ENCODE results near the gene TRIM15. TPM values are rescaled to one million over a fixed set of nuclear protein-coding genes. Genes with fewer than 3 reads are reported as not detected.

The TRIM15 gene
- total RNA-seq, 1 experiment from 2014 or later, result 0.08 TPM

DNA sequence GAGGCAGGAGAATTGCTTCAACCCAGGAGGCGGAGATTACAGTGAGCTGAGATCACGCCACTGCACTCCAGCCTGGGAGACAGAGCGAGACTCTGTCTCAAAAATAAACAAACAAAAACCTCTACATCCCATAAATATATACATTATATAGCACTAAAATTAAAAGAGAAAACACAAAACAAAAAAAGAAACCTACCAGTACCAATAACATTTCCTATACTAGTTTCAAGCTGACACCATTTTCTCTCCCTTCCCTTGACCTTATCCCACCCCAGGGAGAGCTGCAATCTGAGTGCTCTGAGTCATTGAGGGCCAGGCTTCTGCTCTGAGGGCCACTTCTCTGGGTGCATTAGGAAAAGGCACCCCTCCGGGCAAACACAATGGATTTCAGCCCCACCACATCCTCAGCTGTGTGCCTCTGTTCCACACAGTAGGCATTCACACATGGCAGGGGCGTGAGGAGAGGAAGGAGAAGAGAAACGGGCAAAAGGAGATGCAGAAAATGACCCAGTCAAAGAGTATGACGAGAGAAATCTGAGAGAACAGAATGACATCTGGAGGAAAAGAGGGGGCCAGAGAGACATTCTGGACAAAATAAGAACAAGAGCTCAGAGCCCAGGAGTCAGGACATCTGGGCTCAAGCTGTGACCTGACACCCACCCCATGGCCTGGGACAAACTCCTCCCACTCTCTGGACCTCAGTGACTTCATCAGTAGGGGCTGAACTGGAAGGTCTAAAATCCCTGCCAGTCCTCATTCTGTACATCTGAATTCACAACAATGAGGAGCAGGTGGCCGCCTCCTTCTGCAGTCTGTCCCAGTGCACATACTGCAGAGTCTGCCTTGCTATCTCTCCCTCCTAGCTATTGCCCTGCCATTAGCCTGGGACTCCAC lies 31.7 kb downstream of the TRIM15 start:
- Histone ChIP-seq H3K36me3 (peaks cover 36% of the 10 kb centered on the region), H3K27ac (no peak overlapping the region), H3K4me1 (no peaks in the 10 kb centered on the region), H3K27me3 (no peaks in the 10 kb centered on the region), H3K4me3 (no peak overlapping the region), H3K9me3 (replicated peaks) (no peaks in the 10 kb centered on the region)
- DNase-seq, result no peak

DNA sequence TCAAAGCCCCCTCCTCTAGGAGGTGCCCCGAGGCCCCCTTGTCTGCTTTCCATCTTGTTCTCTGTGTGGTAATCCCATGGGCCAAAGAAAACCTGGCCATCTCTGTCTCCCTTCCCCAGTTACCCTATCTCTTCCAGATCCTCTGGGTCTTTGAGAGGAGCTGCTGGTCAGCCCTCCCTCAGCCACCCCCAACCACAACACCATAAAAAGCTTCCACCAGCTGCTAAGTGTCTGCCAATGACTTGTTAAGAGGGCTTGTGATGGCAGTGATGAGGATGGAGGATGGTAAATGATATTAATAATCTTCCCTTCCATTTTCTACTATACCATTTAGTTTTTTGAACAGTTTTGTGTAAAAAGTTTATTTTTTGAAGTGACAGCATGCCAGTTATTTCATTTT lies 32.6 kb downstream of the TRIM15 start:
- peaks cover 35% of the 10 kb centered on the region for H3K36me3 ChIP-seq
- no peak for DNase-seq
- H3K27ac ChIP-seq, result no peak overlapping the region

DNA sequence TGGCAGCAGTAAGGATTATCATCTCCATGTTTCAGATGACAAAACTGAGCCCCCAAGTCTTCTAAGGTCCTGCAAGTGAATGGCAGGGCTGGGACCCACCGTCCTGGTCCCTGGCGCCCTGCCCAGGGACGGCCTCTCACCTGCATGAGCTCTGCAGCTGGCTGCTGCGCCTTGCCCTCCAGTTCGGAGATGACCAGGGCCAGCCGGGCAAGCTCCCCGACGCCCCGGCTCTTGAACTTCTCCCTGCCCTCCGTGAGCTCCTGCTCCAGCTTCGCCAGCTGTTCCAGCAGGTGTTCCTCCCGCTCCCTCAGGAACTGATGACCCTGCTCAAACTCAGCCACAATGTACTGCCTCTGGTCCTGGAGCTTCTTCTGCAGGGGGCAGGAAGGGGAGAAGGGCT lies 33.0 kb downstream of the TRIM15 start:
- peaks cover 37% of the 10 kb centered on the region for H3K36me3 ChIP-seq
- H3K4me1 ChIP-seq, result no peaks in the 10 kb centered on the region

More for the DNA sequence above, 32.6 kb downstream of the TRIM15 start:
- no peaks in the 10 kb centered on the region for H3K4me1 ChIP-seq
- no peaks in the 10 kb centered on the region for H3K9me3 ChIP-seq (replicated peaks)
- H3K27me3 ChIP-seq, result no peaks in the 10 kb centered on the region
- H3K4me3 ChIP-seq, result no peak overlapping the region

GRCh38 chr6:30198166-30199084 lies 35.1 kb downstream of the TRIM15 start:
- Histone ChIP-seq H3K4me3 (no peak overlapping the region), H3K27ac (no peak overlapping the region), H3K4me1 (no peaks in the 10 kb centered on the region), H3K9me3 (replicated peaks) (no peaks in the 10 kb centered on the region), H3K27me3 (no peaks in the 10 kb centered on the region), H3K36me3 (peaks cover 31% of the 10 kb centered on the region)
- no peak for DNase-seq

More for the DNA sequence above, 33.0 kb downstream of the TRIM15 start:
- no peaks in the 10 kb centered on the region for H3K27me3 ChIP-seq
- no peak overlapping the region for H3K27ac ChIP-seq
- DNase-seq, result no peak
- H3K9me3 ChIP-seq (replicated peaks), result no peaks in the 10 kb centered on the region
- H3K4me3 ChIP-seq, result no peak overlapping the region

- Histone ChIP-seq H3K4me3 (no peak overlapping the region), H3K9me3 (replicated peaks) (no peaks in the 10 kb centered on the region), H3K4me1 (no peaks in the 10 kb centered on the region), H3K27ac (no peak overlapping the region), H3K27me3 (no peaks in the 10 kb centered on the region), H3K36me3 (peaks cover 21% of the 10 kb centered on the region)
- no peak for DNase-seq
Measured at GRCh38 chr6:30200551-30201281, 37.4 kb downstream of the TRIM15 start.

GRCh38 chr6:30202366-30202765 lies 39.0 kb downstream of the TRIM15 start:
- no peaks in the 10 kb centered on the region for H3K27me3 ChIP-seq
- H3K9me3 ChIP-seq (replicated peaks), result no peaks in the 10 kb centered on the region
- peaks cover 19% of the 10 kb centered on the region for H3K36me3 ChIP-seq
- no peak overlapping the region for H3K27ac ChIP-seq
- H3K4me3 ChIP-seq, result no peak overlapping the region
- no peak for DNase-seq
- H3K4me1 ChIP-seq, result peaks cover 15% of the 10 kb centered on the region

GRCh38 chr6:30204116-30204515 lies 40.8 kb downstream of the TRIM15 start:
- H3K4me3 ChIP-seq, result no peak overlapping the region
- H3K9me3 ChIP-seq (replicated peaks), result no peaks in the 10 kb centered on the region
- H3K27ac ChIP-seq, result no peak overlapping the region
- no peaks in the 10 kb centered on the region for H3K27me3 ChIP-seq
- DNase-seq, result no peak
- peaks cover 11% of the 10 kb centered on the region for H3K36me3 ChIP-seq
- peaks cover 25% of the 10 kb centered on the region for H3K4me1 ChIP-seq

GRCh38 chr6:30206152-30206551 lies 42.8 kb downstream of the TRIM15 start:
- Histone ChIP-seq H3K4me1 (peaks cover 28% of the 10 kb centered on the region), H3K27me3 (no peaks in the 10 kb centered on the region)
- peak; percentile 22 to 34 for DNase-seq

DNA sequence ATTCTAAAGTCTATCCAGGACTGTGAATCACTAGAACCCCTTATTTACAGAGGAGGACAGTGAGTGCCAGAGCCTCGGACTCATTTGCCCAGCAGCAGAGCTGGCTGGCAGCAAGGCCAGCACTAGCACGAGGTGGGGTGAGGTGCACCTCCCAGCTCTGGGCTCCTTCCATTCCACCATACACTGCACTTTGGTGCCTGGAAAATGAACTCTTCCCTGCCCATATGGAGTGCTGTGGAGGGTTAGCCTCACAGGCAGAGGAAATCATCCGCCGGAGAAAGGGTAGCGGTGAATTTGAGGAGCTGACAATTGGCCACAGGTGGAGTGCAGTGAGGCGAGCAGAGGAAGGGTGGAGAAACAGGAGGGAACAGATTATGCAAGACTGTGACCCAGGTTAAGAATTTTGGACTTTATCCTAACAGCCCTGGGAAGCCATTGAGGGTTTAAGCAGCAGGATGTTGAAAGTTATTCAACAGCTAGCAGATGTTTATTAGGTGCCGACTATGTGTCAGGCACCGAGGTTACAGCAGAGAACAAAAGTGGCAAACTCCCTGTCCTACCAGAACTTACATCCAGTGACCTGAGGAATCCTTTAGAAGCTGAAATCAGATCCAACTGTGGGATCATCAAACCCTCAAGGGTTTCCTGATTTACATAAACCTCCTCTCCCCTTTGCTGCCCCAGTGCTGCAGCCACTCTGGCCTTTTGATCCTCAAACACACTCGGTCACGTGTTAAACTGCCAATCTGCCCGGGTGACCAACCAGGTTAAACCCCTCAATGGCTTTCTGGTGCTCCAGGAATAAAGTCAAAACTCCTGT lies 43.7 kb downstream of the TRIM15 start:
- H3K4me1 ChIP-seq, result peaks cover 33% of the 10 kb centered on the region
- H3K9me3 ChIP-seq (replicated peaks), result no peaks in the 10 kb centered on the region
- no peaks in the 10 kb centered on the region for H3K27me3 ChIP-seq
- peak; percentile 35 to 66 for DNase-seq
- H3K36me3 ChIP-seq, result no peaks in the 10 kb centered on the region
- H3K27ac ChIP-seq, result peak overlapping the region; percentile 1
- H3K4me3 ChIP-seq, result no peak overlapping the region

More at GRCh38 chr6:30206152-30206551, 42.8 kb downstream of the TRIM15 start:
- Histone ChIP-seq H3K27ac (no peak overlapping the region), H3K4me3 (no peak overlapping the region), H3K9me3 (replicated peaks) (no peaks in the 10 kb centered on the region), H3K36me3 (peaks cover 1% of the 10 kb centered on the region; the same call in 1 of the 2 replicates)

- peak in 1 of 2 experiments; percentile 48 for DNase-seq
- H3K4me1 ChIP-seq, result peaks cover 33% of the 10 kb centered on the region
- no peaks in the 10 kb centered on the region for H3K27me3 ChIP-seq
- H3K4me3 ChIP-seq, result no peak overlapping the region
- peak overlapping the region; percentile 1 for H3K27ac ChIP-seq
- H3K36me3 ChIP-seq, result no peaks in the 10 kb centered on the region
- H3K9me3 ChIP-seq (replicated peaks), result no peaks in the 10 kb centered on the region
Measured at GRCh38 chr6:30207619-30208295, 44.4 kb downstream of the TRIM15 start.

DNA sequence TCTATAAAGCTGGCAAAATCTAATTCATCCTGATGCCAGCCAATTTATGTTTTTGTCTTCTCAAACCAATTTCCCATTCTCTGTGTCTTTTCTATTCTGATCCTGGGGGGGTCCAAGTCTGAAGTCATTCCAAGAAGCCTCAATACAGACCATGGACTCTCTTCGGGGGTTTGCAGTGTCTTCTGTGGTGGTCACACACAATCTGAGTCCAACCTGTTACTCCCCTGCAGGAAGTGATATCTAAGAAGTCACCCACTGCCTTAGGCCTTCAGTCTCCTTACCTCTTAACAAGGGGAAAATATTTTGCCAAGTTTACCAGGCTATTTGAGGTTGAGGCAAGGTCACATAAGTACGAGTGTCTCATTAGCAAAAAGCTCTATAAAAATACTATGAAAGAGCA lies 48.0 kb downstream of the TRIM15 start:
- no peak for DNase-seq
- H3K4me1 ChIP-seq, result peaks cover 28% of the 10 kb centered on the region
- no peaks in the 10 kb centered on the region for H3K36me3 ChIP-seq
- no peak overlapping the region for H3K27ac ChIP-seq
- no peak overlapping the region for H3K4me3 ChIP-seq
- no peaks in the 10 kb centered on the region for H3K9me3 ChIP-seq (replicated peaks)
- no peaks in the 10 kb centered on the region for H3K27me3 ChIP-seq

DNA sequence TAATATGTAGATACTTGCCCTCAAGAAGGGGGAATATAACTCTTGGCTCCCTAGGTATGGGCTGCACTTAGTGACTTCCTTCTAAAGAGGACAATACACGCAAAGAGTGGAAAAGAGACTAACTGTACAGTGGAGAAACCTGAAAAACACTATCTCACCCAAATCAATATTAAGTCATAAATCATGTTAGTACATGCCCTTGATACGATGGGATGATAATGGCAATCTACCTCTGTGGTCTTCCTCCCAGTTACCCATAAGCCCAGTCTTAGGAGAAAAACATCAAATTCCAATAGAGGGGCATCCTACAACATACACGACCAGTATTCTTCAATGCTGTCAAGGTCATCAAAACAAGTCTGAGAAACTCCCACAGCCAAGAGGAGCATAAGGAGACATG lies 48.6 kb downstream of the TRIM15 start:
- Histone ChIP-seq H3K36me3 (no peaks in the 10 kb centered on the region), H3K9me3 (replicated peaks) (no peaks in the 10 kb centered on the region), H3K27ac (no peak overlapping the region), H3K4me3 (peak overlapping the region; percentile 89), H3K27me3 (no peaks in the 10 kb centered on the region), H3K4me1 (peaks cover 22% of the 10 kb centered on the region)
- no peak for DNase-seq

- peak; percentile 96 for DNase-seq
Measured at GRCh38 chr6:30212865-30213666, 49.7 kb downstream of the TRIM15 start, which contains the start of gene TRIM26. TRIM26 (minus strand) TSS chr6:30213406; CDS start chr6:30199103, 14,303 bp downstream.

More at GRCh38 chr6:30212865-30213666, 49.7 kb downstream of the TRIM15 start, which contains the start of gene TRIM26:
- Histone ChIP-seq H3K9me3 (replicated peaks) (no peaks in the 10 kb centered on the region), H3K4me3 (peak within 1 kb of the TSS; percentile 89), H3K27me3 (no peaks in the 10 kb centered on the region), H3K27ac (peak within 1 kb of the TSS; percentile 77), H3K36me3 (no peaks in the 10 kb centered on the region), H3K4me1 (peaks cover 11% of the 10 kb centered on the region)

Data from SJCRH30 (cell line).